PC-9 (cell line): ENCODE measurements around the gene B4GALT6. TPM values are rescaled to one million over a fixed set of nuclear protein-coding genes. Genes with fewer than 3 reads are reported as not detected.

Experiments used
- BruUV-seq: library from RNA; stranded (reverse); fragments of 400-500 nt; replicated peaks from 2 replicates; lab custom pipeline; 2021; lab: Mats Ljungman, UMichigan
- CTCF ChIA-PET: fragments of 300-600 bp; sonication (Branson Sonifier 250); formaldehyde crosslinking; loops from one replicate; lab custom pipeline; 2022; ENCODE audit warnings: antibody characterized with exemption; lab: Charles Lee
- POLR2A ChIA-PET: fragments of 300-600 bp; sonication (Branson Sonifier 250); formaldehyde crosslinking; loops from one replicate; lab custom pipeline; 2022; ENCODE audit warnings: antibody characterized with exemption; ENCODE audit not compliant: unreplicated experiment; lab: Charles Lee
- DNase-seq, 2 experiments: peaks; one replicate each; pipeline versions ENCODE4 v3.0.0 to v3.0.0-alpha.2; 2015 to 2022; ENCODE audit warnings: mixed read lengths in 1 of 2
- H2AFZ ChIP-seq: fragments of 200-600 bp; sonication (generic); 2 replicates; pipeline ENCODE4 v1.8.1; 2017; ENCODE audit warnings: antibody characterized with exemption
- H3F3A ChIP-seq: fragments of 200-600 bp; sonication (generic); 2 replicates; pipeline ENCODE4 v1.8.1; 2017; ENCODE audit warnings: antibody characterized with exemption, mild to moderate bottlenecking, low read depth; ENCODE audit not compliant: insufficient read depth
- H3K27ac ChIP-seq: fragments of 200-600 bp; sonication (generic); 2 replicates; pipeline ENCODE4 v1.6.1; 2016; ENCODE audit warnings: mixed run types
- H3K27me3 ChIP-seq: fragments of 200-600 bp; sonication (generic); 2 replicates; pipeline ENCODE4 v1.6.1; 2016; ENCODE audit warnings: low read depth, mixed run types; ENCODE audit not compliant: insufficient read depth
- H3K36me3 ChIP-seq: fragments of 200-600 bp; sonication (generic); 2 replicates; pipeline ENCODE4 v1.6.1; 2016; ENCODE audit warnings: low read depth, mixed run types
- H3K4me1 ChIP-seq: fragments of 200-600 bp; sonication (generic); replicated peaks from 2 replicates; pipeline ENCODE4 v1.6.1; 2016; ENCODE audit warnings: mixed run types; ENCODE audit not compliant: insufficient read depth
- H3K4me2 ChIP-seq: fragments of 200-600 bp; sonication (generic); 2 replicates; pipeline ENCODE4 v1.6.1; 2017; ENCODE audit warnings: mixed run types
- H3K4me3 ChIP-seq: fragments of 200-600 bp; sonication (generic); 2 replicates; pipeline ENCODE4 v1.6.1; 2016; ENCODE audit warnings: mixed run types
- H3K79me2 ChIP-seq: fragments of 200-600 bp; sonication (generic); 2 replicates; pipeline ENCODE4 v1.6.1; 2017; ENCODE audit warnings: low read depth, mixed run types
- H3K9me2 ChIP-seq: fragments of 200-600 bp; sonication (generic); 2 replicates; pipeline ENCODE4 v1.8.1; 2017; ENCODE audit warnings: mild to moderate bottlenecking; ENCODE audit not compliant: insufficient read depth
- H3K9me3 ChIP-seq: fragments of 200-600 bp; sonication (generic); 2 replicates; pipeline ENCODE4 v1.8.1; 2016; ENCODE audit warnings: low read depth; ENCODE audit not compliant: insufficient read depth
- H4K20me1 ChIP-seq: fragments of 200-600 bp; sonication (generic); 2 replicates; pipeline ENCODE4 v1.8.1; 2017; ENCODE audit not compliant: insufficient read depth
- EZH2 ChIP-seq: fragments of 200-600 bp; sonication (generic); IDR thresholded peaks from 2 replicates; pipeline ENCODE4 v1.8.0; 2017; ENCODE audit warnings: antibody characterized with exemption, low read depth
- intact Hi-C: fragments of 100-400 bp; cut with micrococcal nuclease; formaldehyde crosslinking; loops from one replicate; pipeline ENCODE4 v1.10.0; 2022; ENCODE audit not compliant: unreplicated experiment
- total RNA-seq: library from RNA; stranded (reverse); gene quantifications from 2 replicates; pipeline ENCODE4 v1.2.3, GENCODE V29; 2021
- TF ChIP-seq, protein P1 (sequence below): fragments of 200-600 bp; sonication (generic); conservative IDR thresholded peaks from 2 replicates; pipeline ENCODE4 v1.6.1; 2017; ENCODE audit warnings: mixed run types, antibody characterized with exemption, mild to moderate bottlenecking, moderate library complexity

Gene B4GALT6
- total RNA-seq, 1 experiment from 2014 or later = 5.3 TPM

DNA sequence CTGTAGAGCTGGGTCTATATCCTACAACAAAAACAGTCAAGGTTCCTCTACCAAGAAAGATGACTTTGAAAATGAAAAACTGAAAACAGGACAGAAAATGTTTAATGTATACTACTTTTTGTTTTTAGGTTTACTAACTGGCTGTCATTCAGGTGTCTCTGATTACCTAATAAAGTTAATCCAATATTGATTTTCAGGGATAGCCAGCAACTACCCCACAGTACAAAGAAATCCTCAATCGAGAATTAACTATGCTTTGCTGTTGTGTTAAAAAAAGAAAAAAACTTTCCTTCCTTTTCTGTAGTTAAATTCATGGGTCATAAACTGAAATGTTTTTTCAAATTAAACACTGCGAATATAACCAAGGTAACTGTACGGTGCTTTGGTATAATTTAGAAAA, 46.9 kb downstream of the B4GALT6 start:
- H3K4me3 ChIP-seq = no peak overlapping the region
- POLR2A ChIA-PET = no interaction called here

DNA sequence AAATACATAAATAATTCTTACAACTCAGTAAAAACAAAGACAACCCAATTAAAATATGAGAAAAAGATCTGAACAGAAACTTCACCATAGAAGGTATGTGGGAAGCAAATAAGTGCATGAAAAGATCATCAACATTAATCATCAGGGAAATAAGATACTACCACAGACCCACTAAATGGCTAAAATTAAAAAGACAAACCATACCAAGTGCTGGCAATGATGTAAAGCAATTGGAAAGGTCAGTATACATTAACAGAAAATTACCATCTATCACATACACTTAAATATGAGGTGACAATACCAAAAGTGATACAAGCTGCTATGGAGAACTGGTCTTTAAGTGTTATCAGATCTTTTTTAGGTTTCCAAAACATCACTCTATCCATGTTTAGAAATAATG, 48.0 kb downstream of the B4GALT6 start:
- no TSS peak for BruUV-seq
- H3K79me2 ChIP-seq = no peaks in the 10 kb centered on the region
- ChIA-PET CTCF (no interaction called here), POLR2A (no interaction called here)
- H3K36me3 ChIP-seq = no peaks in the 10 kb centered on the region
- H3K27me3 ChIP-seq = no peaks in the 10 kb centered on the region
- no peaks in the 10 kb centered on the region for H4K20me1 ChIP-seq
- no peak overlapping the region for H3K27ac ChIP-seq
- H3K9me3 ChIP-seq = no peaks in the 10 kb centered on the region
- intact Hi-C loops = no loop called here
- no peaks in the 10 kb centered on the region for H3K9me2 ChIP-seq
- no peaks in the 10 kb centered on the region for H3F3A ChIP-seq
- DNase-seq = no peak
- H3K4me2 ChIP-seq = no peak overlapping the region
- no peak overlapping the region for H3K4me3 ChIP-seq
- TF ChIP-seq, protein P1, sequence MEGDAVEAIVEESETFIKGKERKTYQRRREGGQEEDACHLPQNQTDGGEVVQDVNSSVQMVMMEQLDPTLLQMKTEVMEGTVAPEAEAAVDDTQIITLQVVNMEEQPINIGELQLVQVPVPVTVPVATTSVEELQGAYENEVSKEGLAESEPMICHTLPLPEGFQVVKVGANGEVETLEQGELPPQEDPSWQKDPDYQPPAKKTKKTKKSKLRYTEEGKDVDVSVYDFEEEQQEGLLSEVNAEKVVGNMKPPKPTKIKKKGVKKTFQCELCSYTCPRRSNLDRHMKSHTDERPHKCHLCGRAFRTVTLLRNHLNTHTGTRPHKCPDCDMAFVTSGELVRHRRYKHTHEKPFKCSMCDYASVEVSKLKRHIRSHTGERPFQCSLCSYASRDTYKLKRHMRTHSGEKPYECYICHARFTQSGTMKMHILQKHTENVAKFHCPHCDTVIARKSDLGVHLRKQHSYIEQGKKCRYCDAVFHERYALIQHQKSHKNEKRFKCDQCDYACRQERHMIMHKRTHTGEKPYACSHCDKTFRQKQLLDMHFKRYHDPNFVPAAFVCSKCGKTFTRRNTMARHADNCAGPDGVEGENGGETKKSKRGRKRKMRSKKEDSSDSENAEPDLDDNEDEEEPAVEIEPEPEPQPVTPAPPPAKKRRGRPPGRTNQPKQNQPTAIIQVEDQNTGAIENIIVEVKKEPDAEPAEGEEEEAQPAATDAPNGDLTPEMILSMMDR = no peak
- no peak for TF ChIP-seq EZH2
- no peaks in the 10 kb centered on the region for H3K4me1 ChIP-seq
- no peak overlapping the region for H2AFZ ChIP-seq

More for the DNA sequence above, 46.9 kb downstream of the B4GALT6 start:
- Histone ChIP-seq H4K20me1 (no peaks in the 10 kb centered on the region), H3K36me3 (no peaks in the 10 kb centered on the region), H3K27me3 (no peaks in the 10 kb centered on the region), H3K79me2 (no peaks in the 10 kb centered on the region), H3K9me2 (no peaks in the 10 kb centered on the region), H3K4me2 (no peak overlapping the region), H3K27ac (no peak overlapping the region), H2AFZ (no peak overlapping the region), H3K9me3 (no peaks in the 10 kb centered on the region), H3F3A (no peaks in the 10 kb centered on the region), H3K4me1 (no peaks in the 10 kb centered on the region)
- CTCF ChIA-PET = no interaction called here
- intact Hi-C loops = no loop called here
- no peak for TF ChIP-seq EZH2
- TF ChIP-seq, protein P1 = no peak
- BruUV-seq = no TSS peak
- no peak for DNase-seq

DNA sequence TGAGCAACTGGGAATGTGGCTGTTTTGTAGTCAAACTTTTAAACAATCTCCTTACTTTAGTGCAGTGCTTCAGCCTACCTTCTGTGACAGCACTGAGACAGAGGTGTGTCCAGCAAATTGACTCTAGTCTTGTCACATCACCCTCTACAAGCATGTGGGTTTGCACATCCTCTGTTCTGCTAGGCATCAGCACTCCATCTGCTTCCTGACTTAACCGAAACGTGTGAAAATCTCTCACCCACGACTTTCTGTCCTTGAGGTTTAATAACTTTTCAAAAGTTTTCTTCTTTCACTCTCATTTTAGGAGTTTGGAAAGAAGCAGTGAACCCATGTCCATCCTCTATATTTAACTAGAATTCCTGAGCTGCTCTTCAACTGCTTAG, 50.1 kb downstream of the B4GALT6 start:
- DNase-seq = no peak
- no peak overlapping the region for H2AFZ ChIP-seq
- H3K4me2 ChIP-seq = no peak overlapping the region
- H3K36me3 ChIP-seq = no peaks in the 10 kb centered on the region
- H3K9me3 ChIP-seq = no peaks in the 10 kb centered on the region
- intact Hi-C loops = no loop called here
- no peak overlapping the region for H3K27ac ChIP-seq
- H3K9me2 ChIP-seq = no peaks in the 10 kb centered on the region
- H3K4me1 ChIP-seq = no peaks in the 10 kb centered on the region
- no peaks in the 10 kb centered on the region for H3K79me2 ChIP-seq
- H3K27me3 ChIP-seq = no peaks in the 10 kb centered on the region
- H3F3A ChIP-seq = no peaks in the 10 kb centered on the region
- TF ChIP-seq, protein P1 = no peak
- TF ChIP-seq EZH2 = no peak
- no TSS peak for BruUV-seq
- no peaks in the 10 kb centered on the region for H4K20me1 ChIP-seq
- POLR2A ChIA-PET = no interaction called here
- no peak overlapping the region for H3K4me3 ChIP-seq
- CTCF ChIA-PET = no interaction called here
